Epithelial cell of esophagus (primary cell): ENCODE results near the gene DCUN1D3.

ENCODE experiments used
- DNase-seq: peaks from one replicate; pipeline ENCODE4 v3.0.0; 2010; ENCODE audit warnings: low read depth
- H3K4me3 ChIP-seq: 2 replicates; pipeline ENCODE4 v1.5.1; 2011; ENCODE audit warnings: mild to moderate bottlenecking, low read length, control low read depth
- CTCF ChIP-seq: IDR thresholded peaks from 2 replicates; pipeline ENCODE4 v1.5.1; 2011; ENCODE audit warnings: low read depth, mild to moderate bottlenecking, low read length, control low read depth, inconsistent platforms; ENCODE audit not compliant: insufficient read depth; ENCODE audit errors: missing control alignments

The DCUN1D3 gene

DNA sequence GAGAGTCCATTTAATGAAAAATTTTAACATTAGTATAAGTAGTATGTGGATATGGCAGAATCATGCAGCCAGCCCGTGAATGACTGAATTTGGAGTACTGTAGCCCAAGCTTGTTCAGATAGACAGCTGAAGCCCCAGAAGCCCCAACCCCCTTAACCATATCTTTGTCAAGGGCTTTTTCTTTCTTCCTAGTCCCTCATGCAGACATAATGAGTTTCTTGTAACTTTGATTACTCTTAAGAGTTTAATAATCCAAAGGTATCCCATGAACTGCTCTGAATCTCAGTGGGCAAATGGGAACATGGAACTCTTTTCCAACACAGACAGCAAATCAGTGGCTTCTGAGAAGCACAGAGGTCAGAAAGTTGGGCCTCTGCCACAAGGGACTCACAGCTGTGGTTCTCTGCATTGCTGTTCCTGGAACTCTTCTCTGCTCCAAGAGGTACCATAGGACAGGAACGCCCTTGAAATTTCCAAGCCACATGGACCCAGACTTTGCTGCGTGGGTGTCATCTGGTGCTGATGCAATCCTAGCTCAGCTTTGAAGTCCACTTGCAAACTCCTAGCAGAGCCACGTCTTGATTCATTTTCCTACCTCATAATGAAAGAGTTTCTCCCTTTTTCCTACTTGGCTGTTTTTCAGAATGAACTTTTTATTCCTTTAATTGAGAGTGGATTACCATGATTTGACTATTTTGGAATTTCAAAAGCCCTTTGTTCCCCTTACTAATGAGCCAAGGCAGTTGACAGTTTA, 18.5 kb upstream of the DCUN1D3 start:
- no peak for TF ChIP-seq CTCF
- DNase-seq: peak; percentile 16
- no peak overlapping the region for H3K4me3 ChIP-seq

GRCh38 chr16:20916942-20917341, 16.8 kb upstream of the DCUN1D3 start:
- no peak for TF ChIP-seq CTCF
- DNase-seq: no peak
- H3K4me3 ChIP-seq: no peak overlapping the region

DNA sequence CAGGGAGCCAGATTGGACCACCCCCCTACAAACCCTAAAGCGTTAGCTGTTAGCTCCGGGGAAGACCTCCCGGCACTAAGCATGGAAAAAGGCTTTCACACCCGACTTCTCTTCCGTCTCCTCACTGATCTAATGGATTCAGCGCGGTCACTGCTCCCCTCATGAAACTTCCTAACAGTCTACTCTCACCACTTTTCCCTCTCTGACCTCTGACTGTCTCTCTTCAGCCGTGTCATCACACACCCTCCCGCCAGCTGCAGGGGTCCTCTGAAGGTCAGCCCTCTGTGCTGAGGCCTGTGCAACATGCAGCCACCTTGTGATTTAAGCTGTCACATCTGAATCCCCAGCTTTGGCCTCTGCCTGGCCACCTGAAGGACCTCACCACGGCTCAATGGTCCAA, 16.1 kb upstream of the DCUN1D3 start:
- no peak for TF ChIP-seq CTCF
- no peak overlapping the region for H3K4me3 ChIP-seq
- DNase-seq: no peak

- no peak overlapping the region for H3K4me3 ChIP-seq
- no peak for TF ChIP-seq CTCF
- peak; percentile 88 for DNase-seq
Measured at GRCh38 chr16:20911361-20911760, 11.2 kb upstream of the DCUN1D3 start.

DNA sequence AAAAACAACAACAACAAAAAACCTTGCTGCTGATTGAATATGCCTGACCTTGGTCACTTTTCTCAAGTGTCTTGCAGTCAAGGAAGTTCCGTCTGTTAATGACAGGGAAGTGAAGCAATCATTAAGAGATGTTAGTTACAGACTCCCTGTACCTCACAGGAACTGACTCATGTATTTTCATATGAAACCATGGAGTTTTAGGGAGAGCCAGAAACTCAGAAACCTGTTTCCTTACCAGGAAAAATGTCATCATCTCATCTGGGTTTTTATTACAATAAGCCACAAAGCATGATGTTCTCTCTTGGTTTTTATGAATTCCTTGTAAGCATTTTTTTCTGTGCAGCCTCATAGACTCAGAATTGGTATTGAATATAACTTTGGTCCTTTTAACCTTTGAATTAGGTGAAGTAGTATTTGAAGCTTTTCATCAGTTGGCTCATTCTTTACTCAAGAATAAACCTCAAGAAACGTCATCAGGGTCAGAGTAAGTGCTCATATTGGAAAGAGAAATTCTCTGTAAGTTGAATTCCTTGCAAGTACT, 10.7 kb upstream of the DCUN1D3 start:
- no peak overlapping the region for H3K4me3 ChIP-seq
- TF ChIP-seq CTCF: no peak
- peak; percentile 93 for DNase-seq

GRCh38 chr16:20906341-20907255, 6.4 kb upstream of the DCUN1D3 start:
- TF ChIP-seq CTCF: no peak
- H3K4me3 ChIP-seq: no peak overlapping the region
- DNase-seq: peak; percentile 43
